HG03571 (cell line): ENCODE measurements around the gene PCDH9.

Experiments
- ATAC-seq: cut with Tn5 transposase; IDR thresholded peaks from one replicate; pipeline ENCODE4 v1.9.1; 2021; ENCODE audit not compliant: unreplicated experiment

The PCDH9 gene

DNA sequence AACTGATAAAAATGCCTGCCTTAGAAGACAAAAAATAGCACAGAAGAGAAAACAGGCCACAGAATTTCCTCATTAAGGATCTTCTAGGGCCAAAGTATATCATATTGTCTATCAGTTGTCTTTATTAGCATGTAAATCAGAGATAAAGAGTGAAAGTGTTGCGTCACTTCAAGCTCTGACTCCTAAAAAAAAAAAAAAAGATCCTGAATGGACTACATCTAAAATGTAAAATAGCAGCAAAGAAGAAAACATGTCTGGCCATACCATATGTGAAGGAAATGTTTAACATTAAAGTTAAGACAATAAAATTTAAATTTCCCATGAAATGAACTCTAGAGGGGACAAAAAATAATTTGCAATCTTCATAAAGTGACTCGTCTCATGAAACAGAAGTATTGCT, 237.4 kb downstream of the PCDH9 start:
- ATAC-seq, result no peak

DNA sequence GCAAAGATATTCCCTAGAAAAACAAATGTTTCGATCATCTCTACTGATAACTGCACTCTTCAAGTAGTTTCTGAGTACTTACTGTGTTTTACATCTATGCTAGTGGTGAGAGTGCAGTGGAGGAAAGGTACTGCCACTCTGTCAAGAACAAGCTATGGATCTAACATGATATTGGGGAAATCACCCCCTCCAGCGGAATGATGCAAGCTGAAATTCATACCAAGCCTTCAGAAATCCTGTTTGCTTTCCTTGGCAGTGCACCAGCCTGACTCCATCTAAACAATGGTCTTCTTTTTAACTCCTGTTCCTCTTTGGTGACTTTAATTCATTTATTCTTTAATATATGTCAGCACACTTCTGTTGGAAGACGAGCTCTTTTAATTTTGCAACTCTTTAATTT, 238.0 kb downstream of the PCDH9 start:
- no peak for ATAC-seq

DNA sequence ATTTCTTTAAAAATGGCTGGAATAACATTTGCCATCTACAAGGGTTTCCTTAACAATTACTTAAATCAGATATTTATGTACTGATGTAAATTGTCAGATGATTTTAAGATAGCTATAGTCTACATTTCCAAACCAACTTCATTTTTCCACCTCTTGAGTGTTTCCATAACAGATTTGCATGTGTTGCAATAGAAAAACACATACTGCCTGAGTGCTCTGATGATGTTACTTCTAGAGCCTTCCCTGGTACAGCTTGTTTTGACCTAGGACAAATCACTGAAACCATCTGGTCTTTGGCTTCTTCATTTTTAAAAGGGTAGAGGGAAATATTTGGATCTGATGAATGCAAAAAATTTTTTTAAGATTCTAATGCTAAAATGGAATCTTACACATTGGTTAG, 245.9 kb downstream of the PCDH9 start:
- no peak for ATAC-seq

DNA sequence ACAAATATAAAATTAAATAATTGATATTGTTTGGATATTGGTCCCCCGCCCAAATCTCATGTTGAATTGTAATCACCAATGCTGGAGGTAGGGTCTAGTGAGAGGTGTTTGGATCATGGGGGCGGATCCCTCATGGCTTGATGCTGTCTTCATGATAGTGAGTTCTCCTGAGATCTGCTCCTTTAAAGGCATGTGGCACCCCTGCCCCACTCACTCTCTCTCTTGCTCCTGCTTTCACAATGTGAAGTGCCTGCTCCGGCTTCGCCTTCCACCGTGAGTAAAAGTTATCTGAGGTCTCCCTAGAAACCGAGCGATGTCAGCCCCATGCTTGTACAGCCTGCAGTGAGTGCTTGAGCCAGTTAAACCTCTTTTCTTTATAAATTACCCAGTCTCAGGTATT, 248.2 kb downstream of the PCDH9 start:
- ATAC-seq, result no peak

DNA sequence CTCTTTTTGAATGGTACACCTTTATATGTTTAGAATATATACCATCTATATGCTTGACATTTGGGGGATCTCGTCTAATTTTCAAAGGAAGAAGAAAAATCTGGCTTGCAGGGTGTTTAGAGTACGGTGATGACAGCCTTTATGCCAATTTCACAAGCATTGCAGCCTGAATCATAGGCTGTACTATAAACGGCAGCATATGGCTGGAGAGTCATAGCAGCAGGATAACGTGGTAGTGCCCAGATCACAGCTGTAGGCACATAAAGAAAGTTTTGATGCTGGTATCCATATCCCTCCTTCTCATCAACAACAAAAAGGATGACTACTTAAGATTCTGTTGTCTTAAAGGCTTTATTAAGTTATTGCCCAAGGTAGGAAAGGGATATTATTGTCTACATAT, 253.0 kb downstream of the PCDH9 start:
- no peak for ATAC-seq

DNA sequence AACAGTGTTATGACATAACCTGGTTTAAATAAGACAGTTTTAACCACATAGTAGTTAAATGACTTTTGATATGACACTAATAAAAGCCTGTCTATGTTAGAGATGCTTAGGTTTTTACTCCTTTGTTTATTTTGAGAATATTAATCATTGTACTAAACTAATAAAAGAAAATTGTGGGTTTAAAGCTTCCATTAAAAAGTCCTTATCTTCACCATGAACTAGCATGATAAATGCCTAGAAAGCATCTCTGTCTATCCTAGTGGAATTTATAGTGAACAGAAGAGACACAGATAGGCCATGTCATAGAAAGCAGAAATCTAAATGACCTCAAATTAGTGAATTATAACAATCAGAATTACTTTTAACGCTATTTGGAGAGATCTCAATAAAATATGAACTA, 255.2 kb downstream of the PCDH9 start:
- ATAC-seq, result no peak

DNA sequence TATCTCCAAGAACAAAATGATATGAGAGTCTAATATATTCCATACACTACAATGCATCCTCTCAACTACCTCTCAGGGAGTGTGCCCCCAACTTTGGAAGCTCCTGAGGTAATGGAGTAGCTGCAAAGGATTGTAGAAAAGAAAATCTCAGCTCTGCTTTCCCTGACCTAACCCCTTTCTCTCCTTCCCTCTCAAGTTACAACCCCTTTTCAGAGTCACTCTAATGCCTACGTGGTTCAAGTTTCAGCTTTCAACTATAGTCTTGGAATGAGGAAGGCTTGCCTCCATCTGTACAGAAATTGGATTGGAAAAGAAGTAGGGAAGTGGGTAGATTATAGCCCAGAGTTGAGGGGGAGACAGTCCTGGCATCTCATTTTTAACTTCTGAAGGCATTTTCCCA, 256.0 kb downstream of the PCDH9 start:
- ATAC-seq, result no peak

DNA sequence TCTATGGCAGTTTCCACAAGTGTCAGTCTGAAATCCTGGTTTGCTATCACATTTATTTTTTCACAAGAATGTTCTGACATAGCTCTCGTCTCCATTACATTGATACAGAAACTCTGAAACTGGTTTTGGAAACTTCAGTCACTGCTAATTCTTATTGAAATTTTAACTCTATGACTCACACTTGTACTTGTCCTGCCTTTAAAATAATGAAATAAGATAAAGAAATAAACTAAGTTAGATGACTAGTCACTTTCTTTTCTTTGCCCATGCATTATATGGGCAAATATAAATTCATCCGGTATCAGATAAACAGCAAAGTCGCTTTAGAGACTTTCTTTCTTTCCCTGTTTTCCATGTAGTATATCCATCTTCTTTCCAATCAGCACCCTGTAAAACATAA, 257.5 kb downstream of the PCDH9 start:
- ATAC-seq, result no peak

DNA sequence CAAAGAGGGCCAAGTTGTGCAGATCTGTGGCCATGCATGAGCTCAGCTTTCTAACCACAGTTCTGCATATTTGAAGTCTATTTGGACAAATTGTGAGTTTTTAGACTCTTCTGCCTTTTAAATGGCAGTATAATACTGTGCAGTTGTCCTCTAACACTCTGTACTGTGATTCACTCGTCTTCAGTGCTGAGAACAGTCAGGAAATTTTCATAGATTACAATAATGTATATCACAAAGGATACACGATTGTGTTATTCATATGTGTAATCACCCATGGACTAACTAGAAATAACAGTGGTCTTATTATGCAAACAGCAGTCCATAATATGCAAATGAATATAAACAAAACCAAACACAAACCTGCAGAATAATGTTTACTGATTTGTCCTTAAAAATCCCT, 259.1 kb downstream of the PCDH9 start:
- ATAC-seq, result no peak

DNA sequence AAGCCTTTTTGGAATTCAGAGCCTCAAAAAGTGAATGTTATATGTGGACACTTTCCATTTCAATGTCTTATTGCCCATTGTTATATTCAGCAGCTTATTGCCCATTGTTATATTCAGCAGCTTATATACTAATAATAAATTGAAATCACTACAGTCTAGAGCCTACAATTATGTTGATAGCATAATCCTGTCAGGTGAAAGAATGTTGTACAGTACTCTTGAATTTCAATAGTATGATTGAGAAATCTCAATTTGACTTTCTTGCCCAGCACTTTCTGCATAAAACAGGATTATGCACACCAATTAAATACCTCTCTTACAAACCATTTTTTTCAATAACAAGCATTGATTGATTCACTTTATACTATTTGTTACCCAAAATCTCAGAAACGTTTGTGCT, 260.8 kb downstream of the PCDH9 start:
- no peak for ATAC-seq

DNA sequence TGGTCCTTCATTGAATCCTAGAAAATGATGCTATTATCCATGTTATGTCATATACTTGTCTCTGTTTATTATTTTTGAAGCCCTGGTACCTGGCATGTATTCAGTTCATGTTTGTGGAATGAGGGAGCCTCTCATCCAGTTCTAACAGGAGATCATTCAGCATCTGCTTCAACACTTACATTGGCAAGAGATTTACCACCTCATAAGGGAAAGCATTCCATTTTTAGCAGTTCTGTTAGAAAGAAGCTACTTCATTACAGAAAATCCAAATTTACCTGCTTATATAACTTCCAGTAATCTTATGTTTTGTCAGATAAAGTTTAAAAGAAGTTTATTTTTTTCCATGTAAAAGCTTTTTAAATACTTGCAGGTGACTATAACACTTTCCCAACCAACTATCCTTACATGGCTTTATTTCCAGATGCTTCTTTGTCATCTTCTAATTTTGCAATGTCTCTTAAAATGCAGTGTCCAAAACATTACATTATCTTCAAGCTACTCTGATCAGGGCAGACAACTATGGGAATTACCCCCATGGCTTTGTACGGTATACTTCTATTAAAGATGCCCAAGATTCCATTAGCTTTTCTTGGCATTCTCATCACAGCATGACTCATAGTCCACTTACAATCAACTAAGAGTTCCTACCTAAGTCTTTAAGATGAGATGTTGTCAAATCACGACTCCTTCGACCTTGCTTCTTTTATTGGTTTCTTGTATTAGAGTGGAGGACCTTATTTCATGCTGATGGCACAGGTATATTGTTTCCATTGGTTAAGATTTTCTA, 262.1 kb downstream of the PCDH9 start:
- no peak for ATAC-seq

DNA sequence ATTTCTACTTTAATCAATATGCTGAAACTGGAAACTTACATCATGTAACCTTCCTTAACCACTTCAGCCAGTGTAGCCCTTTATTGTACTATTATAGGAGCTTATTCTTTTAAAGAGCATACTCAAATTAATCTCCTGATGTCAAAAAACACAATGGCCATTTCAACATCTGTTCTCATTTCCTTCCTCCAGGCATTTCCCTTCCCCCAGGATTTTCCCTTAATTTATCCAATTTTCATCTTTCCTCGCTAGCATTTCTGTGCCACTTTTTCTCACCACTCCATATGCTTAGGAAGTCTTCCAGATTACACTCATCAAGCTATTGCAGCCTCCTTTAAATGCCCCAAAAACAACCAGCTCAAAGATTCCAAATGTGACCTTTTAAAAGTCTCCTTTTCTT, 265.0 kb downstream of the PCDH9 start:
- no peak for ATAC-seq

DNA sequence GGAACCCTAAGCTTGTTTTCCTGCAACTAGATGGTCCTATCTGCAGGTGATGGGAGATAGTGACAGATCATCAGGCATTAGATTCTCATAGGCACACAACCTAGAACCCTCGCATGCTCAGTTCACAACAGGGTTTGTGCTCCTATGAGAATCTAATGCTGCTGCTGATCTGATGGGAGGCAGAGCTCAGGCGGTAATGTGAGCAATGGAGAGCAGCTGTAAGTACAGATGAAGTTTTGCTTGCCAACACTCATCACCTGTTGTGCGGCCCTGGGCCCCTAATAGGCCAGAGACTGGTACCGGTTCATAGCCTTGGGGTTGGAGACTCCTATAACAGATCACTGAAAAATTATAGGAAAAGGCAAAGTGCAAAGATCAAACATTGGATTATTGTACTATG, 267.2 kb downstream of the PCDH9 start:
- ATAC-seq, result no peak

DNA sequence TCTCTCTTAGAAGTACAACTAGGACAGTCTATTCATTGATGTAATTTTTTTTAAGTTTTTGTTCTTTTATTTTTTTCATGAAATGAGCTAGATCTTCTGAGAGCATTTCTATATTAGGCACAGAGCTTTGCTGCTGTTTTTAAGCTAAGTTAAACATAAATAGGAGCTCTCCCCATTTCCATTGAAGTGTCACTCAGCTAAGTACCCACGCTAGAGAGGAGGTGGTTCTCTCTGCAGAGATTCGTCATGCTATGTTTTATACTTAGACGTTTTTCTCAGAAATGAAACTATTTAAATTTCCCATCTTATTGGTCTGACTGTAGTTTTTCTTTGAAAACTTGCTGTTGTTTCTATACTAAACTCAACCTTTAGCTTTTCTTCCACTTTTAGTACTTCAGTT, 271.5 kb downstream of the PCDH9 start:
- ATAC-seq, result no peak

DNA sequence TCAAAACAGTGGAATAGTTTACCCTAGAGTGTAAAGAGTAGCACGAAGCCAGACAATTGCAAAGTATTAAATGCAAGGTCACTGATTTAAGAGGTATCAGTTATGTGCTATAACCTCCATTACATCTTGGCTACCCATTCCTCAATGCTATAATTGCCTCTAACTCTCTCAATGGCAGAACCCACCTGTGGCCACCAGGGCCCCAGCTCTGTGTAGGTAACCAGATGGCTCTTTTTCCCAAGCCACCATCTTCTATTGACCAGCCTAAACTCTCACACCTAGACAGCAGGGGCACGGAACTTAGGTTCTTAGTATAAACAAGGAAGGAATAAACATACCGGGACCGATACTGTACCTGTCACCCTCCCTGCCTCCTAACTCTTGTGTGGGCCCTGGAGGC, 277.6 kb downstream of the PCDH9 start:
- ATAC-seq, result no peak

DNA sequence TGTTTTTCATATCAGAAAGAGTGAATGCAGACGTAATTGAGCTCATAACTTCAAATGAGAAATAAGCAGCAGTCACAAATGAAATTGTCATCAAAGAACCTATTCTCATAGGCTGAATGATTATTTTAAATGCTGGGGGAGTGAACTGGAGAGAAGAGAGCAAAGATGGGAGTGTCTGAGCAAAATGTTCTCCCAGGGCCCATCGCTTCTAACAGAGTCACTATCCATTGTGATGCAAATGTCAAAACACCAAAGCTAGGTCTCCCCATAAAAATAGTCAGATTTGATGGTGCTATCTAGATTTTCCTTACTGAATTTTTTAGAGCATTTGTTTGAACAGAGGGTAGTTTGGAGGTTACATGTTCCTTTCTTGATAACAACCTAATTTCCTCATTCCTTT, 278.7 kb downstream of the PCDH9 start:
- no peak for ATAC-seq

DNA sequence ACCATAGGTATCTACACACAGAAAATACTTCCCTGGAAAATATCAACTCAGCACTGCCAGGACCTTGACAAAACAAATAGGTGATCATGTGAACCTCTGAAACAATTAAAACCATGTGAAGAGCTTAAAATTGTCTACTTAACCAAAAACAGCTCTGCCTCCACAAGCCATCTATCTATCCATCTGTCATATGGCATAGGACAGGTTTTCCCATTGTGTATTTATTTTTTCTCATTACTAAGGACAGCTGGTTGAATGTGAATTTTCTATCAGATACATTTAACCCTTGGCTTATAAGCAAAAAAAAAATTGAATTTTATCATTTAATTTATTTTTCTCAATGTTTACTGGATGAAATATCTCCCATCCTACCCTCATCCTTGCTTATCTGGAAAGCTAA, 279.5 kb downstream of the PCDH9 start:
- no peak for ATAC-seq

DNA sequence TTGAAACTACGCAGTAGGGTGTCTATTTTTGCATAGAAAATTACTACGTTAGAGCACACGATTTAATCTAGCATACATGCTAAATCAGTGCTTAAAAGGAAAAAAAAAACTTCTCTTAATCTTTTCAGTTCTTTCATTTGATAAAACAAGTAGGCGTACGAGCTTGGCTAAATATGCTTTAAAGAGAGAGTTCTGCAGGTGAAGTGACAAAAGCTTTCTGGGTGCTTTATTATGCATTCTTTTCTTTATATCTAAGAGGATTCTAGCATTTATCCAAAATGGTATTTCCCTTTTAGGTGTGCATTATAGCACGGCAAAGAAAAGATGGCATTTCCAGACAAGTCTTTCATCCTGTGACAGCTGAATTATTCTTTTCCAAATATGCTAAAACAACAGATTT, 281.2 kb downstream of the PCDH9 start:
- no peak for ATAC-seq

DNA sequence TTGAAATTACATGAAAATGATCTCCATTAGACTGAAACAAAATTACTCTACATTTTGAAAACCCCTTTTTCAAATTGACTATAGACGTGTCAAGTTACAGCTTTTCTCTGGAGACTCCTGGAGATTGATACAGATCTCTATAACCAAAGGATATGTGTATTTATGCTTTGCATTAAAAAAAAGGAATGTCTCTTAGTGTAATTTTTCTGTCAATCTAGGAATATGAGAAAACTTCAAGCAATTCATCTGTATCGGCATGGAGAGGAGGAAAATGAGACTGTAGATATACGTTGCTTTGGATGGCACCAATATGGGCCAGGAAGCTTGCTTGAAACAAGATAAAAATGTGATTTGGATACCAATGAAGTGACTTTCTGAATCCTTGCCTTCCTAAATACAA, 286.6 kb downstream of the PCDH9 start:
- no peak for ATAC-seq

DNA sequence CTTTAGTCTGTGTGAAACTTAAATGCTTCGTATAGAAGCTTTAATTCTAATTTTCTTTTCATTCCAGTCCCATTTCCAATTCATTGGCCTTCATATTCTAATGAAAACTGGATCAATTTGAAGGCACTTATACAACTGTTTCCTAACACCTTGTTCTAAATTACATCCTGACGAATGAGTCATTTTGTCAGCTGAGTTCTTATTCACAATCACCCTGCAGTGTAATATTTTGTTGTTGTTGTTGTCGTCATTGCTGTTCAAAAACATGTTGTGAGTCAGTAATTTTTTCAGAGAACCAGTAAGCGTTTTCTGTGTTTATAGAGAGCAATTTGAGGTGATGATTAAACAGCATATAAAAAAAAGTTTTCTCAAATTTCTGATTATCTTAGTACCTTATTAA, 290.0 kb downstream of the PCDH9 start:
- ATAC-seq, result no peak

DNA sequence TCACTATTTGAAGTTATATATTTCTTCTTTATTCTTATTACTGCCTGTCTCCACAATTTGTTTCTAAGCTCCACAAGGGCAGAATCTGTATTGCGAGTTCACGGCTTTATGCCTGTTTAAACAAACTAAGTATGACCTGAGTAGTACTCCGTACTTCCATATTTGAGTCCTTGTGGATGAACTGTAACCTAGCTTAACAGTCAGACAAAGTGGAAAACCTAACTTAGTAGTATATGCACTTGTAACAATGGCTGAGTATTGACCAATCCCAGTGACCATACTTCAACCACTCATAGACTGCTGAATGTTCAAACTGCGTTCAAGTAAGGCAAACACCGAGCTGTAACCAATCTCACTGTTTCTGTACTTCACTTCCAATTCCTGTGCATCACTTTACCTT, 292.7 kb downstream of the PCDH9 start:
- ATAC-seq, result no peak

DNA sequence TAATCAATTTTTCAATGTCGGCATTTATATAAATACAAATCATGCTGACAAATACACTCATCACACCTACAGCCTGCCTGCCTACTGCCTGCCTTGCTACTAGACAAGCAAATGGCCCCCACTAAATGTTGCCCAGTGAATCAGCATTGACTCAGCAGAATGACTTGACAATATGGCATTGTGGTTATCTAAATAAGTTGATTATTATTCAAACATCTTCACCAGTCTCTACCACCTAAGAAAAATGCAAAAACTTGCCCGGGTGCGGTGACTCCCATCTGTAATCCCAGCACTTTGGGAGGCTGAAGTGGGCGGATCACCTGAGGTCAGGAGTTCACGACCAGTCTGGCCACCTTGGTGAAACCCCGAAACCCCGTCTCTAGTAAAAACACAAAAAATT, 296.1 kb downstream of the PCDH9 start:
- no peak for ATAC-seq

DNA sequence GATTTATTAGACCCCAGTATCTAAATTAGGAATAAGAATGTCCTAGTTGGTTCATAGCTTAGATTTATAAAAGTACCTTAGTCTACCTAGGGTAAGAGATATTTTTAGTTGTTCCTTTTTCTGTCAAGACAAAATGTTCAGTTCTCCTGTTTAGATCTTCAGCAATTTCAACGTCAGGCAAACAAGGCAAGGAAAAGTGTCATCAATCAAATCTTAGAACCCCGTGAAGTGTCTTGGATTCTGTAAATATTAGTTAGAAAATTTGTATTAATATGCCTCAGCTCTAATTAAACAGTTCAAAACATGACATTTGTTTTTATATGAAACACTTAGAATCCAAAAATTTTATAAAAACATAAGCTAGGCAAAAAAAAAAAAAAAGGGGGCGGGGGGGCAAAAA, 296.6 kb downstream of the PCDH9 start:
- ATAC-seq, result no peak
